GM10248 (cell line): Measurements from ENCODE around the gene BCL2.

ENCODE experiments used
- CTCF ChIA-PET: fragments of 300-600 bp; sonication (Branson Sonifier 250); formaldehyde crosslinking; extraction: SDS; loops from one replicate; lab custom pipeline; 2021; ENCODE audit warnings: antibody characterized with exemption; lab: Yijun Ruan, JAX
- POLR2A ChIA-PET: fragments of 350-650 bp; sonication (Branson Sonifier 250); formaldehyde crosslinking; extraction: SDS; loops from one replicate; lab custom pipeline; 2020; ENCODE audit warnings: antibody characterized with exemption; lab: Yijun Ruan, JAX
- DNase-seq: peaks from one replicate; pipeline ENCODE4 v3.0.0; 2012; ENCODE audit errors: extremely low spot score
- TF ChIP-seq, protein P1 (sequence below): IDR thresholded peaks from 2 replicates; pipeline ENCODE4 v1.5.1; 2012; ENCODE audit warnings: mild to moderate bottlenecking, low read depth; ENCODE audit errors: extremely low read depth, missing control alignments, control extremely low read depth

BCL2 gene

DNA sequence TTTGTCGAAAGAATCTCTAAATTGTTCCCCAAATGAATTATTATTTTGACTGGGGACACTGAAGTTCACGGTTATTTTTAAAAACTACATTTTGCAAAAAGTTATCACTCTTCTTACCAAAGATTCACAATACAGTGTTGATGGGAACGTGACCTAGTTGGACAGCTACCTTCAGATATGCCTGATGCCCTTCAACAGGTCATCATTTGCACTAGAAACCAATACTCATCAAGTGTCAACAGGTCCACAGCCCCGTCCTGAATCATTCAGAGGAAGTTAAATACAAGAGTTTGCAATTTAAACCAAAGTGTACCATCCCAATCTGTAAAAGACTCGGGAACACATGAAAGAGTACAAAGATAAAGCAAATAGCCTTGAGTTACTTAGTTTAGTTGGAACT is 28.3 kb downstream of the BCL2 start:
- ChIA-PET POLR2A (no interaction called here), CTCF (interaction anchor here (1.2 to 3.7 kb wide), 4 partner anchors 15 to 128 kb away, joined by 3 to 18 read pairs (median 10); partner anchors contain the start of gene BCL2)
- DNase-seq: no peak
- TF ChIP-seq, protein P1, sequence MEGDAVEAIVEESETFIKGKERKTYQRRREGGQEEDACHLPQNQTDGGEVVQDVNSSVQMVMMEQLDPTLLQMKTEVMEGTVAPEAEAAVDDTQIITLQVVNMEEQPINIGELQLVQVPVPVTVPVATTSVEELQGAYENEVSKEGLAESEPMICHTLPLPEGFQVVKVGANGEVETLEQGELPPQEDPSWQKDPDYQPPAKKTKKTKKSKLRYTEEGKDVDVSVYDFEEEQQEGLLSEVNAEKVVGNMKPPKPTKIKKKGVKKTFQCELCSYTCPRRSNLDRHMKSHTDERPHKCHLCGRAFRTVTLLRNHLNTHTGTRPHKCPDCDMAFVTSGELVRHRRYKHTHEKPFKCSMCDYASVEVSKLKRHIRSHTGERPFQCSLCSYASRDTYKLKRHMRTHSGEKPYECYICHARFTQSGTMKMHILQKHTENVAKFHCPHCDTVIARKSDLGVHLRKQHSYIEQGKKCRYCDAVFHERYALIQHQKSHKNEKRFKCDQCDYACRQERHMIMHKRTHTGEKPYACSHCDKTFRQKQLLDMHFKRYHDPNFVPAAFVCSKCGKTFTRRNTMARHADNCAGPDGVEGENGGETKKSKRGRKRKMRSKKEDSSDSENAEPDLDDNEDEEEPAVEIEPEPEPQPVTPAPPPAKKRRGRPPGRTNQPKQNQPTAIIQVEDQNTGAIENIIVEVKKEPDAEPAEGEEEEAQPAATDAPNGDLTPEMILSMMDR: no peak

DNA sequence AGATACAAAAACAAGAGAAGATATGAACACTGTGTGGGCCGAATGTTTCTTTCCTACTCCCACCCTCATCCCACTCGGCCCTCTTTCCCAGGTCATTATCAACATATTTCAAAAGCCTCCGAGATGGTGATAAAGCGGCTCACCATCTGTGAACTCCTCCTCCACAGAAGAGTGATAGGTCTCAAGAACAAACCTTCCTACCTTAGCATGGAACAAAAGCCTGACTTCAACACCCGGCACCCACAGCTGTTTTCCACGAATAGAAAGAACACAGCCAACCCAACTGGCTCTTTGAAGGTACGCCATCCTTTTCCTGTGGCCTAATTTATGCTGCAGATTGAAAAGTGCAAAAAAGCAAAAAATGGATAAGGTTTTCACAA is 28.8 kb downstream of the BCL2 start:
- CTCF ChIA-PET: interaction anchor here (1.2 to 3.7 kb wide), 3 partner anchors 10 to 128 kb away, joined by 3 to 18 read pairs (median 5); partner anchors contain the start of gene BCL2
- no peak for DNase-seq
- TF ChIP-seq, protein P1: no peak
- POLR2A ChIA-PET: no interaction called here

- POLR2A ChIA-PET: no interaction called here
- DNase-seq: no peak
- CTCF ChIA-PET: interaction anchor here (1.2 to 3.7 kb wide), 3 partner anchors 9 to 127 kb away, joined by 3 to 18 read pairs (median 5); partner anchors contain the start of gene BCL2
- TF ChIP-seq, protein P1: no peak
Measured at GRCh38 chr18:63290166-63290820, 29.3 kb downstream of the BCL2 start.

GRCh38 chr18:63288311-63288710 is 31.3 kb downstream of the BCL2 start:
- POLR2A ChIA-PET: no interaction called here
- TF ChIP-seq, protein P1: no peak
- no peak for DNase-seq
- CTCF ChIA-PET: interaction anchor here (1.1 to 3.3 kb wide), 7 partner anchors 10 to 107 kb away, joined by 3 to 13 read pairs (median 5); no protein-coding TSS in a partner anchor

GRCh38 chr18:63287691-63288220 is 31.8 kb downstream of the BCL2 start:
- DNase-seq: no peak
- POLR2A ChIA-PET: interaction anchor here (0.6 kb wide), 1 partner anchor 23 kb away, joined by 4 read pairs; no protein-coding TSS in a partner anchor
- CTCF ChIA-PET: interaction anchor here (0.9 to 3.3 kb wide), 6 partner anchors 11 to 44 kb away, joined by 3 to 13 read pairs (median 8); no protein-coding TSS in a partner anchor
- TF ChIP-seq, protein P1: no peak

- CTCF ChIA-PET: interaction anchor here (0.9 to 3.3 kb wide), 4 partner anchors 11 to 45 kb away, joined by 3 to 13 read pairs (median 6); no protein-coding TSS in a partner anchor
- no peak for DNase-seq
- TF ChIP-seq, protein P1: no peak
- POLR2A ChIA-PET: interaction anchor here (0.5 kb wide), 1 partner anchor 15 kb away, joined by 3 read pairs; no protein-coding TSS in a partner anchor
Measured at GRCh38 chr18:63286926-63287325, 32.6 kb downstream of the BCL2 start.
